IMR-90 (cell line): ENCODE results near the gene COL24A1. TPM values are rescaled to one million over a fixed set of nuclear protein-coding genes. Genes with fewer than 3 reads are reported as not detected.
A peak's percentile ranks its signal among the peaks of the same experiment; 100 is the strongest.

Experiments
- ATAC-seq: fragments of 200-7000 bp; cut with Tn5 transposase; 2 replicates; pipeline ENCODE4 v1.9.1; 2020; ENCODE audit warnings: low read depth, mild to moderate bottlenecking, moderate library complexity
- BruUV-seq: library from RNA; stranded (reverse); fragments of 400-500 nt; replicated peaks from 2 replicates; lab custom pipeline; 2021; lab: Mats Ljungman, UMichigan
- CTCF ChIA-PET: fragments of 300-600 bp; formaldehyde crosslinking; extraction: SDS; loops from one replicate; lab custom pipeline; 2021; ENCODE audit warnings: antibody characterized with exemption; lab: Yijun Ruan, JAX
- POLR2A ChIA-PET: fragments of 300-600 bp; sonication (Branson Sonifier 250); formaldehyde crosslinking; loops from one replicate; lab custom pipeline; 2022; ENCODE audit warnings: antibody characterized with exemption; ENCODE audit not compliant: unreplicated experiment; lab: Charles Lee
- DNase-seq: peaks from one replicate; pipeline ENCODE4 v3.0.0; 2013
- H2AFZ ChIP-seq: replicated peaks from 2 replicates; pipeline ENCODE3; 2013; ENCODE audit warnings: low read length, mild to moderate bottlenecking; ENCODE audit not compliant: poor library complexity
- H2AK5ac ChIP-seq: 2 replicates; pipeline ENCODE4 v1.6.1; 2013; ENCODE audit warnings: low read depth, low read length, inconsistent platforms
- H2AK9ac ChIP-seq: replicated peaks from 2 replicates; pipeline ENCODE3; 2013; ENCODE audit warnings: mild to moderate bottlenecking, low read depth, low read length, moderate library complexity; ENCODE audit not compliant: poor library complexity
- H2BK120ac ChIP-seq: 2 replicates; pipeline ENCODE4 v1.6.1; 2013; ENCODE audit warnings: low read depth, low read length, inconsistent platforms
- H2BK15ac ChIP-seq: 3 replicates; pipeline ENCODE4 v1.6.1; 2013; ENCODE audit warnings: low read depth, low read length, inconsistent platforms
- H2BK20ac ChIP-seq: 2 replicates; pipeline ENCODE4 v1.6.1; 2013; ENCODE audit warnings: low read depth, mild to moderate bottlenecking, inconsistent platforms, low read length, moderate library complexity
- H2BK5ac ChIP-seq: 2 replicates; pipeline ENCODE4 v1.6.1; 2013; ENCODE audit warnings: mild to moderate bottlenecking, low read depth, low read length, inconsistent platforms; ENCODE audit not compliant: poor library complexity, severe bottlenecking
- H3K14ac ChIP-seq: replicated peaks from 2 replicates; pipeline ENCODE4 v1.6.1; 2013; ENCODE audit warnings: low read depth, low read length, inconsistent platforms
- H3K18ac ChIP-seq: 2 replicates; pipeline ENCODE4 v1.6.1; 2013; ENCODE audit warnings: low read depth, low read length, control low read depth
- H3K23ac ChIP-seq: 2 replicates; pipeline ENCODE4 v1.6.1; 2013; ENCODE audit warnings: low read depth, low read length, inconsistent platforms
- H3K27ac ChIP-seq: 2 replicates; pipeline ENCODE4 v1.5.1; 2013; ENCODE audit warnings: mild to moderate bottlenecking, control low read depth, low read length; ENCODE audit not compliant: insufficient read depth
- H3K27me3 ChIP-seq: 2 replicates; pipeline ENCODE4 v1.6.1; 2013; ENCODE audit warnings: low read length; ENCODE audit not compliant: control insufficient read depth, insufficient read depth
- H3K36me3 ChIP-seq: 2 replicates; pipeline ENCODE4 v1.6.1; 2013; ENCODE audit warnings: low read length, mixed read lengths; ENCODE audit not compliant: control insufficient read depth, insufficient read depth
- H3K4ac ChIP-seq: 2 replicates; pipeline ENCODE4 v1.6.1; 2013; ENCODE audit warnings: low read depth, low read length, inconsistent platforms
- H3K4me1 ChIP-seq: 2 replicates; pipeline ENCODE4 v1.6.1; 2013; ENCODE audit warnings: low read length, mixed read lengths; ENCODE audit not compliant: control insufficient read depth, insufficient read depth
- H3K4me2 ChIP-seq: 2 replicates; pipeline ENCODE4 v1.6.1; 2013; ENCODE audit warnings: low read depth, mild to moderate bottlenecking, control low read depth, low read length, moderate library complexity
- H3K4me3 ChIP-seq: 2 replicates; pipeline ENCODE4 v1.5.1; 2013; ENCODE audit warnings: low read depth, mild to moderate bottlenecking, control low read depth, low read length, moderate library complexity; ENCODE audit not compliant: insufficient read depth
- H3K56ac ChIP-seq: 2 replicates; pipeline ENCODE4 v1.6.1; 2013; ENCODE audit warnings: low read length, inconsistent platforms; ENCODE audit not compliant: insufficient read depth; ENCODE audit errors: extremely low read depth
- H3K79me1 ChIP-seq, 2 experiments: 2 replicates each; pipeline ENCODE4 v1.6.1; 2013; ENCODE audit warnings: low read length in 2 of 2, inconsistent platforms in 1 of 2, low read depth in 1 of 2
- H3K9ac ChIP-seq: 2 replicates; pipeline ENCODE4 v1.6.1; 2013; ENCODE audit warnings: low read depth, low read length, control low read depth
- H3K9me1 ChIP-seq: 2 replicates; pipeline ENCODE4 v1.6.1; 2013; ENCODE audit warnings: low read length, inconsistent platforms; ENCODE audit not compliant: insufficient read depth
- H3K9me3 ChIP-seq: 2 replicates; pipeline ENCODE4 v1.6.1; 2013; ENCODE audit warnings: low read length; ENCODE audit not compliant: control insufficient read depth, insufficient read depth
- H4K20me1 ChIP-seq: 2 replicates; pipeline ENCODE4 v1.6.1; 2013; ENCODE audit warnings: low read length, inconsistent platforms; ENCODE audit not compliant: insufficient read depth
- H4K5ac ChIP-seq: 2 replicates; pipeline ENCODE4 v1.6.1; 2013; ENCODE audit warnings: mild to moderate bottlenecking, low read depth, low read length, control low read depth
- H4K8ac ChIP-seq, 2 experiments: 2 replicates each; pipeline ENCODE4 v1.6.1; 2013; ENCODE audit warnings: low read depth in 2 of 2, low read length in 2 of 2, control low read depth in 1 of 2, inconsistent platforms in 1 of 2
- H4K91ac ChIP-seq: 2 replicates; pipeline ENCODE4 v1.6.1; 2013; ENCODE audit warnings: low read depth, low read length, inconsistent platforms; ENCODE audit not compliant: insufficient read depth
- CEBPB ChIP-seq: IDR thresholded peaks from 2 replicates; pipeline ENCODE4 v1.6.1; 2012; ENCODE audit warnings: low read depth, low read length, improper control_type of control experiment
- CHD1 ChIP-seq: IDR thresholded peaks from 2 replicates; pipeline ENCODE4 v1.6.1; 2012; ENCODE audit warnings: low read depth, low read length, improper control_type of control experiment
- RAD21 ChIP-seq: IDR thresholded peaks from 2 replicates; pipeline ENCODE4 v1.6.1; 2012; ENCODE audit warnings: low read length, improper control_type of control experiment
- SMC3 ChIP-seq: fragments of 150-350 bp; IDR thresholded peaks from 2 replicates; pipeline ENCODE4 v1.6.1; 2016; ENCODE audit warnings: low read depth, mild to moderate bottlenecking, antibody characterized with exemption, low read length, moderate library complexity
- WGBS, 2 experiments: methylation state at CpG; one replicate each; pipeline versions ENCODE4 v1.1.5 to v1.1.7; 2013; ENCODE audit warnings: missing lambda C conversion rate in 2 of 2; ENCODE audit not compliant: insufficient read length in 1 of 2; ENCODE audit errors: extremely low coverage in 2 of 2; 5-methylcytosine and 5-hydroxymethylcytosine counted together
- dilution Hi-C: fragments of 300-500 bp; cut with HindIII; formaldehyde crosslinking; loops from one replicate; pipeline ENCODE4 v1.14.3; 2018; ENCODE audit warnings: low sequenced_read_pairs; ENCODE audit not compliant: unreplicated experiment
- in situ Hi-C: fragments of 300-500 bp; cut with MboI; formaldehyde crosslinking; loops from 3 replicates; pipeline ENCODE4 v1.14.3; 2019; ENCODE audit warnings: low sequenced_read_pairs, inconsistent platforms, mixed read lengths
- intact Hi-C: fragments of 100-400 bp; cut with micrococcal nuclease; formaldehyde crosslinking; loops from 2 replicates; pipeline ENCODE4 v1.10.0; 2022
- polyA plus RNA-seq, 3 experiments: library from polyadenylated mRNA; depleted of rRNA; stranded (reverse); fragments of >200 nt; gene quantifications; 2 replicates each; pipeline ENCODE4 v1.2.3, GENCODE V29; 2012; ENCODE audit warnings: low replicate concordance in 1 of 3
- total RNA-seq: library from RNA; depleted of rRNA; stranded (reverse); fragments of >200 nt; gene quantifications from 2 replicates; pipeline ENCODE4 v1.2.3, GENCODE V29; 2012

Gene COL24A1
- total and polyA plus RNA-seq, 2 of the 4 experiments (the other 2 are of a cell fraction) = 1.4 to 2.2 TPM

GRCh38 chr1:86119214-86119764 lies 37.3 kb downstream of the COL24A1 start:
- Histone ChIP-seq H2BK20ac (no peak overlapping the region; the same call in 1 of the 2 replicates), H2AK9ac (no peak overlapping the region), H4K8ac (no peak overlapping the region), H3K9me1 (no peaks in the 10 kb centered on the region), H2AK5ac (no peak overlapping the region), H3K27me3 (no peaks in the 10 kb centered on the region), H4K20me1 (no peaks in the 10 kb centered on the region), H3K56ac (no peak overlapping the region), H3K79me1 (no peaks in the 10 kb centered on the region), H3K36me3 (no peaks in the 10 kb centered on the region), H3K27ac (no peak overlapping the region), H3K4me2 (no peak overlapping the region), H3K4me3 (no peak overlapping the region), H2BK120ac (no peak overlapping the region), H2AFZ (no peak overlapping the region), H3K18ac (no peak overlapping the region), H3K4ac (no peak overlapping the region), H4K5ac (no peak overlapping the region), H3K23ac (no peak overlapping the region), H4K91ac (no peak overlapping the region), H3K9ac (no peak overlapping the region), H3K14ac (no peak overlapping the region), H2BK5ac (no peak overlapping the region), H3K9me3 (no peaks in the 10 kb centered on the region), H3K4me1 (no peaks in the 10 kb centered on the region), H2BK15ac (no peak overlapping the region)
- intact Hi-C loops = loop anchor here (5.0 kb wide), 1 partner anchor 37 kb away; no protein-coding TSS in a partner anchor
- in situ Hi-C loops = no loop called here
- peak; percentile 92 for TF ChIP-seq CEBPB
- TF ChIP-seq SMC3 = no peak
- no peak for TF ChIP-seq CHD1
- no peak for TF ChIP-seq RAD21
- peak; percentile 34 for DNase-seq
- dilution Hi-C loops = no loop called here
- no peak for ATAC-seq
- BruUV-seq = no TSS peak
- ChIA-PET CTCF (no interaction called here), POLR2A (no interaction called here)
- no CpG with 5 or more reads among the region's 3 CpGs for WGBS, 2 experiments
